GM12872 (cell line): ENCODE measurements around the gene HMGCL.

Experiments
- TF ChIP-seq, protein P1 (sequence below): IDR thresholded peaks from 3 replicates; pipeline ENCODE4 v1.5.1; 2011; ENCODE audit warnings: low read depth, mild to moderate bottlenecking, low read length, moderate library complexity; ENCODE audit not compliant: insufficient read depth

HMGCL gene

DNA sequence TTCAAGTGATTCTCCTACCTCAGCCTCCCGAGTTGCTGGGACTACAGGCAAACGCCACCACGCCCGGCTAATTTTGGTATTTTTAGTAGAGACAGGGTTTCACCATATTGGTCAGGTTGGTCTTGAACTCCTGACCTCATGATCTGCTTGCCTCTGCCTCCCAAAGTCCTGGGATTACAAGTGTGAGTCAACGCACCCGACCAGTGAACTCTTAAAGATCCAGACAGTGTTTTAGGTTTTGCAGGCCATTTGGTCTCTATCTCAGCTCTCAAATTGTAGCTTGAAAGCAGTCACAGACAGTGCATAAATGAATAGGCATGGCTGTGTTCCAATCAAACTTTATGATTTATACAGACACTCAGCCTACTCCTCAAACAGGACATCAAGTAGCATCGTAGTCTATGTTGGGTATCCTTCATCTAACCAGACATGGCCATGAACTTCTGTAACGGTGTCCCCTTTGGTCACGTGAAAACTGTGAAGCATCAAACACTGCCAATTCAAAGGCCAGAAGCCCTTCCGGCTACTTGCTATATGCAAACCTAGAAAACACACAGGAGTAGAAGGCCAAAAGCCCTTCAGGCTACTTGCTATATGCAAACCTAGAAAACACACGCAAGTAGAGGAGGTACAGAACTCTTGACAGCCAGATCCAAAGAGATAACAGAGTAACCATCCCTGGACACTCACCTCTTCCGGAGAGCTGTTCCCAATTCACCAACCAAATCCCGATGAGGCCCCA is 39.7 kb upstream of the HMGCL start:
- TF ChIP-seq, protein P1, sequence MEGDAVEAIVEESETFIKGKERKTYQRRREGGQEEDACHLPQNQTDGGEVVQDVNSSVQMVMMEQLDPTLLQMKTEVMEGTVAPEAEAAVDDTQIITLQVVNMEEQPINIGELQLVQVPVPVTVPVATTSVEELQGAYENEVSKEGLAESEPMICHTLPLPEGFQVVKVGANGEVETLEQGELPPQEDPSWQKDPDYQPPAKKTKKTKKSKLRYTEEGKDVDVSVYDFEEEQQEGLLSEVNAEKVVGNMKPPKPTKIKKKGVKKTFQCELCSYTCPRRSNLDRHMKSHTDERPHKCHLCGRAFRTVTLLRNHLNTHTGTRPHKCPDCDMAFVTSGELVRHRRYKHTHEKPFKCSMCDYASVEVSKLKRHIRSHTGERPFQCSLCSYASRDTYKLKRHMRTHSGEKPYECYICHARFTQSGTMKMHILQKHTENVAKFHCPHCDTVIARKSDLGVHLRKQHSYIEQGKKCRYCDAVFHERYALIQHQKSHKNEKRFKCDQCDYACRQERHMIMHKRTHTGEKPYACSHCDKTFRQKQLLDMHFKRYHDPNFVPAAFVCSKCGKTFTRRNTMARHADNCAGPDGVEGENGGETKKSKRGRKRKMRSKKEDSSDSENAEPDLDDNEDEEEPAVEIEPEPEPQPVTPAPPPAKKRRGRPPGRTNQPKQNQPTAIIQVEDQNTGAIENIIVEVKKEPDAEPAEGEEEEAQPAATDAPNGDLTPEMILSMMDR: no peak

DNA sequence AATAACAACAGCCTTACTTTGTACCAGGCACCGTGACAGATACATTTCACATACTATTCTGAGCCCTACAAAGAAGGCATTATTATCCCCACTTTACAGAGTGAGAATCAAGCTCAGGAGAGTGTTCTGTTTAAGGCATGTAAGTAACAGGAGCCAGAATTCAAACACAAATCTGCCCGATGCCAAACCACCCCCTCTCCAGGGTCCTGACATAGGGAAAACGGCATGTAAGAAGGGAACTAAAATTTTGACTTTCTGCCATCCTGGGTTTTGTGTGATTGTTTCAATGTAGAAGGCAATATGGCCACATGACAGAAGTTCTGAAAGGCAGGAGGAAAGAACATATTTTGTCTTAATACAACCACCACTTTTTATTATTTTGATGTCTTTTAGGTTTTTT is 37.4 kb upstream of the HMGCL start:
- TF ChIP-seq, protein P1: no peak

DNA sequence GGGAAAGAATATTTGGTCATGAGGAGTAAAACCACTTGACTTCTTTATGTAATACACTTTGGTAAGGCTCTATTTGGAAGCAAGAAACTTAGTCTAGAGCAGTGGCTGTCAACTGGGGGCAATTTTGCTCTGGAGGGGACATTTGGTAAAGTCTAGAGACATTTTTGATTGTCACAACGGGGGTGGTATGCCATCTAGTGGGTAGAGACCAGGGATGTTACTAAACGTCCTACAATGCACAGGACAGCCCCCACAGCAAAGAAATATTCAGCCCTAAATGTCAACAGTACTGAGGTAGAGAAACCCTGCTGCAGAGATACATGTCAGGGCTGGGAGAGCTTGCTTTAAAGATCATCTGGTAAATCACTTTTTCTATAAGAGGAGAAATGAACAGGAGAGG is 29.3 kb upstream of the HMGCL start:
- TF ChIP-seq, protein P1: peak; percentile 55

DNA sequence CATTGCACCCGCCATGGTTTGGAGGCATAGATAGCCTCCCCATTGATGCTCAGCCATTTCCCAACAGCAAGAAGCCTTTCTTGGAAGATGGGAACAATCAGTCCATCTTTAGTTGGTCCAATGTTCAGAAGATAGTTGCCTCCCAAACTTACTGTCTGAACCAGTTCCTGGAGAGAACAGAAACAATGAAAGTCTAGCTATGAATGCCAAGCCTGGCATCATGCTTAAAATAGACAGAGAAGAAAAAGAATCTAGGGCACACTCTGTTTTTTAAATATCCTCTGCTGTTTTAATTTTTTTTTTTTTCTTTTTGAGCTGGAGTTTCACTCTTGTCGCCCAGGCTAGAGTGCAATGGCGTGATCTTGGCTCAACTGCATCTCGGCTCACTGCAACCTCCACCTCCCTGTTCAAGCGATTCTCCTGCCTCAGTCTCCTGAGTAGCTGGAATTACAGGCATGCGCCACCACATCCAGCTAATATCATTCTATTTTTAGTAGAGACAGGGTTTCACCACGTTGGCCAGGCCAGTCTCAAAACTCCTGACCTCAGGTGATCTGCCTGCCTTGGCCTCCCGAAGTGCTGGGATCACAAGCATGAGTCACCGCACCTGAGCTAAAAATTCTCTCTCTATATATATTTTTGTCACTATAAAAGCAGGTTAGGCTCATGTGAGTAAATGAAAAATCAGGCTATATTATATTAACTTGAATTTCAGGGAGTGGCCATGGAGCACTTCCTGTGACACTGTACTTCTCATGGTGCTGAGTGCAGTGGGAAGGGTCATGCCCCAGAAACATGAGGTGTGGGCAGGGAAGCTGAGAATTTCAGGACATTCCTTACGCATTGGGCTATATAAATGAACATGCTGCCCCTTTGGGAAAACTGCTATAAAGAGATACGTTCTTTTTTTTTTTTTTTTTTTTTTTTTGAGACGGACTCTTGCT is 23.7 kb upstream of the HMGCL start:
- TF ChIP-seq, protein P1: no peak

DNA sequence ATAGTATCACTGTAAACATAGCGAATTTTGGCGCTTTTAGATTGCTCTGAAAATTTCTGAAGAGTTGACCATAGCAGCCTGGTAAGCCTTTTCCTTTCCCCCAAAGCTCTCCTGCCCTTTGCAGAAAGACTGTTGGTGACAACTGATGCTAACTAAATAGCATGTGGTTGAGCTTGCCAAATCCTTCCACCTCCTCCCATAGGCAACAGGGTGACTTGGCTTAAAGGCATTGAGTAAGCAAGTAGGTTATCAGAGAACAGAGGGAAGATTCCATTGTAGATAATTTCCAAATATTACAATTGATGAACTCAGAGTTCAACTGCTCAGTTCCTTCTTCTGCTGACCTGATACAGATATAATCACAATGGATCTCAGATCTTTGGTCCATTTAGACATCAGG is 19.9 kb upstream of the HMGCL start:
- TF ChIP-seq, protein P1: no peak

DNA sequence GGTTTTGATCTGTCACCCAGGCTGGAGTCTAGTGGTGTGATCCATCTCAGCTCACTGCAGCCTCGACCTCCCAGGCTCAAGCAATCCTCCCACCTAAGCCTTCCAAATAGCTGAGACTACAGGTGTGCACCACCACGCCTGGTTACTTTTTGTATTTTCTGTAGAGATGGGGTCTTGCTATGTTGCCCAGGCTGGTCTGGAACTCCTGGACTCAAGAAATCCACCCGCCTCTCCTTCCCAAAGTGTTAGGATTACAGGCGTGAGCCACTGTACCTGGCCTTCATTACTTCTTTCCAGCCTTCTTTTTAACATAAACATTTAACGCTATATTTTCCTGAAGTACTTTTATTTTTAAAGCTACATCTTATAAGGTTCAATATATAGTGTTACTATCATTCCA is 18.4 kb upstream of the HMGCL start:
- TF ChIP-seq, protein P1: no peak

DNA sequence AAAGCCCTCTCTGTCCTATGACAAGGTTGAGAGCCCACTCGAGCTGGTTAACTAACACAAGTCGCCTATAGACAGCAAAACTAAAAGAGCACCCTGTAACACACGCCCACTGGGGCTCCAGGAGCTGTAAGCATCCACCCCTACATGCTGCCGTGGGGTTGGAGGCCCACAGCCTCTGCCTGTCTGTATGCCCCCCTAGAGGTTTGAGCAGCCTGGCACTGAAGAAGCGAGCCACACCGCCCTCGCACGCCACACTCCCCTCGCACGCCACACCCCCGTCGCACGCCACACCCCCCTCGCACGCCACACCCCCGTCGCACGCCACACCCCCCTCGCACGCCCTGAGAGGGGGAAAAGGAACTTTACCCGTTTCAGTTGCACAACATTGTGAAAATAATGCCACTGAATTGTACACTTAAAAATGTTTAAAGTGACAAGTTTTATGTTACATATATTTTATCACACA is 13.2 kb upstream of the HMGCL start:
- TF ChIP-seq, protein P1: no peak
